Stimulated activated memory B cell treated with anti-CD40 and anti-IgM and Interleukin-4, amounts not matched to agents 10 μg/mL and 1 μg/mL and 100 μg/mL, for 72 hours (primary cell): ENCODE data around the gene TVP23C.

ENCODE experiments used
- ATAC-seq: fragments of 150-1000 bp; cut with Tn5 transposase; 2 replicates; pipeline ENCODE4 v1.10.0; 2021
- H3K27ac Mint-ChIP-seq: one replicate; pipeline ENCODE4 v1.8.0; 2022; ENCODE audit warnings: mild to moderate bottlenecking, mixed read lengths
- H3K27me3 Mint-ChIP-seq: one replicate; pipeline ENCODE4 v1.8.0; 2022; ENCODE audit warnings: mixed read lengths
- H3K36me3 Mint-ChIP-seq: one replicate; pipeline ENCODE4 v1.8.0; 2022; ENCODE audit warnings: mixed read lengths
- H3K4me1 Mint-ChIP-seq: one replicate; pipeline ENCODE4 v1.8.0; 2022; ENCODE audit warnings: mixed read lengths
- H3K4me3 Mint-ChIP-seq: one replicate; pipeline ENCODE4 v1.8.0; 2022; ENCODE audit warnings: mild to moderate bottlenecking, moderate library complexity, mixed read lengths
- H3K9me3 Mint-ChIP-seq: one replicate; pipeline ENCODE4 v1.8.0; 2022; ENCODE audit warnings: mixed read lengths

Gene TVP23C

GRCh38 chr17:15466131-15466530, 97.2 kb downstream of the TVP23C start:
- Mint-ChIP-seq H3K36me3 (peaks cover 9% of the 10 kb centered on the region), H3K9me3 (peaks cover 3% of the 10 kb centered on the region), H3K27ac (no peak overlapping the region), H3K4me3 (no peak overlapping the region), H3K4me1 (no peaks in the 10 kb centered on the region), H3K27me3 (no peaks in the 10 kb centered on the region)
- ATAC-seq = no peak

GRCh38 chr17:15465045-15465701, 98.1 kb downstream of the TVP23C start:
- Mint-ChIP-seq H3K27ac (no peak overlapping the region), H3K27me3 (no peaks in the 10 kb centered on the region), H3K4me3 (no peak overlapping the region), H3K36me3 (peaks cover 15% of the 10 kb centered on the region), H3K4me1 (no peaks in the 10 kb centered on the region), H3K9me3 (peaks cover 3% of the 10 kb centered on the region)
- no peak for ATAC-seq

GRCh38 chr17:15464231-15464985, 98.9 kb downstream of the TVP23C start:
- Mint-ChIP-seq H3K36me3 (peaks cover 20% of the 10 kb centered on the region), H3K9me3 (peaks cover 3% of the 10 kb centered on the region), H3K27me3 (no peaks in the 10 kb centered on the region), H3K4me1 (no peaks in the 10 kb centered on the region), H3K4me3 (no peak overlapping the region), H3K27ac (no peak overlapping the region)
- ATAC-seq = no peak

- Mint-ChIP-seq H3K9me3 (peaks cover 3% of the 10 kb centered on the region), H3K4me3 (no peak overlapping the region), H3K27me3 (no peaks in the 10 kb centered on the region), H3K4me1 (no peaks in the 10 kb centered on the region), H3K27ac (no peak overlapping the region), H3K36me3 (peaks cover 22% of the 10 kb centered on the region)
- ATAC-seq = no peak
These were observed 100.1 kb downstream of the TVP23C start for GRCh38 chr17:15462976-15463772.

GRCh38 chr17:15457723-15458094, 105.6 kb downstream of the TVP23C start:
- H3K36me3 Mint-ChIP-seq = peaks cover 41% of the 10 kb centered on the region

GRCh38 chr17:15456972-15457722, 106.1 kb downstream of the TVP23C start:
- Mint-ChIP-seq H3K9me3 (peaks cover 6% of the 10 kb centered on the region), H3K4me3 (no peak overlapping the region), H3K36me3 (peaks cover 37% of the 10 kb centered on the region), H3K27ac (no peak overlapping the region), H3K4me1 (no peaks in the 10 kb centered on the region), H3K27me3 (no peaks in the 10 kb centered on the region)
- no peak for ATAC-seq

More at GRCh38 chr17:15457723-15458094, 105.6 kb downstream of the TVP23C start:
- Mint-ChIP-seq H3K4me1 (no peaks in the 10 kb centered on the region), H3K4me3 (no peak overlapping the region), H3K27me3 (no peaks in the 10 kb centered on the region), H3K9me3 (peaks cover 10% of the 10 kb centered on the region), H3K27ac (no peak overlapping the region)
- no peak for ATAC-seq

GRCh38 chr17:15456496-15456895, 106.8 kb downstream of the TVP23C start:
- no peak for ATAC-seq
- Mint-ChIP-seq H3K4me3 (no peak overlapping the region), H3K27me3 (no peaks in the 10 kb centered on the region), H3K4me1 (no peaks in the 10 kb centered on the region), H3K27ac (no peak overlapping the region), H3K36me3 (peaks cover 37% of the 10 kb centered on the region), H3K9me3 (peaks cover 6% of the 10 kb centered on the region)

GRCh38 chr17:15454346-15454745, 108.9 kb downstream of the TVP23C start:
- Mint-ChIP-seq H3K27me3 (no peaks in the 10 kb centered on the region), H3K4me3 (no peak overlapping the region), H3K4me1 (no peaks in the 10 kb centered on the region), H3K27ac (no peak overlapping the region), H3K36me3 (peaks cover 25% of the 10 kb centered on the region), H3K9me3 (peaks cover 6% of the 10 kb centered on the region)
- no peak for ATAC-seq

- peaks cover 6% of the 10 kb centered on the region for H3K9me3 Mint-ChIP-seq
- H3K27me3 Mint-ChIP-seq = no peaks in the 10 kb centered on the region
- no peak overlapping the region for H3K27ac Mint-ChIP-seq
- no peaks in the 10 kb centered on the region for H3K4me1 Mint-ChIP-seq
- H3K4me3 Mint-ChIP-seq = no peak overlapping the region
- no peak for ATAC-seq
- H3K36me3 Mint-ChIP-seq = peaks cover 25% of the 10 kb centered on the region
These were observed 109.5 kb downstream of the TVP23C start for GRCh38 chr17:15453782-15454181.

GRCh38 chr17:15453246-15453645, 110.0 kb downstream of the TVP23C start:
- H3K4me1 Mint-ChIP-seq = no peaks in the 10 kb centered on the region
- H3K27ac Mint-ChIP-seq = no peak overlapping the region
- H3K4me3 Mint-ChIP-seq = no peak overlapping the region
- no peaks in the 10 kb centered on the region for H3K27me3 Mint-ChIP-seq
- no peak for ATAC-seq
- peaks cover 24% of the 10 kb centered on the region for H3K36me3 Mint-ChIP-seq
- peaks cover 6% of the 10 kb centered on the region for H3K9me3 Mint-ChIP-seq

- no peaks in the 10 kb centered on the region for H3K4me1 Mint-ChIP-seq
- peaks cover 6% of the 10 kb centered on the region for H3K9me3 Mint-ChIP-seq
- no peak overlapping the region for H3K27ac Mint-ChIP-seq
- peaks cover 20% of the 10 kb centered on the region for H3K36me3 Mint-ChIP-seq
- ATAC-seq = no peak
- no peak overlapping the region for H3K4me3 Mint-ChIP-seq
- no peaks in the 10 kb centered on the region for H3K27me3 Mint-ChIP-seq
These were observed 110.5 kb downstream of the TVP23C start for GRCh38 chr17:15452746-15453145.
